H1 (cell line): ENCODE results near the gene SRF. TPM values are rescaled to one million over a fixed set of nuclear protein-coding genes. Genes with fewer than 3 reads are reported as not detected.

Experiments
- CTCF ChIA-PET: fragments of 300-600 bp; sonication (Branson Sonifier 250); formaldehyde crosslinking; loops from one replicate; lab custom pipeline; 2021; ENCODE audit not compliant: partially characterized antibody; lab: Charles Lee
- POLR2A ChIA-PET: fragments of 300-600 bp; sonication (Branson Sonifier 250); formaldehyde crosslinking; loops from one replicate; lab custom pipeline; 2021; ENCODE audit warnings: inconsistent platforms; ENCODE audit not compliant: partially characterized antibody; lab: Charles Lee
- DNase-seq, 2 experiments: peaks; one replicate each; pipeline versions ENCODE4 v3.0.0 to v3.0.0-alpha.2; 2010 to 2022; ENCODE audit warnings: low spot score in 2 of 2, low read depth in 1 of 2, mixed read lengths in 1 of 2
- FAIRE-seq: peaks from 2 replicates; lab custom pipeline; 2011; peaks lifted over from hg19 to GRCh38; lab: Jason Lieb, UNC
- H2AFZ ChIP-seq: 2 replicates; pipeline ENCODE4 v1.8.1; 2012; ENCODE audit warnings: low read length, inconsistent platforms
- H2AK5ac ChIP-seq: 2 replicates; pipeline ENCODE4 v1.6.1; 2013; ENCODE audit warnings: low read depth, low read length
- H2BK120ac ChIP-seq: replicated peaks from 2 replicates; pipeline ENCODE3; 2013; ENCODE audit warnings: low read depth, low read length, inconsistent platforms
- H2BK12ac ChIP-seq: 2 replicates; pipeline ENCODE4 v1.6.1; 2013; ENCODE audit warnings: low read depth, low read length
- H2BK15ac ChIP-seq: 2 replicates; pipeline ENCODE4 v1.6.1; 2013; ENCODE audit warnings: low read length
- H2BK20ac ChIP-seq: 2 replicates; pipeline ENCODE4 v1.6.1; 2013; ENCODE audit warnings: low read length
- H2BK5ac ChIP-seq: 2 replicates; pipeline ENCODE4 v1.6.1; 2013; ENCODE audit warnings: low read depth, low read length
- H3K14ac ChIP-seq: 2 replicates; pipeline ENCODE4 v1.6.1; 2013; ENCODE audit warnings: inconsistent platforms; ENCODE audit not compliant: insufficient read length
- H3K18ac ChIP-seq: 2 replicates; pipeline ENCODE4 v1.6.1; 2013; ENCODE audit warnings: low read length; ENCODE audit errors: extremely low read depth
- H3K23ac ChIP-seq: 2 replicates; pipeline ENCODE4 v1.6.1; 2013; ENCODE audit warnings: inconsistent platforms; ENCODE audit not compliant: insufficient read length
- H3K23me2 ChIP-seq: 2 replicates; pipeline ENCODE4 v1.6.1; 2013; ENCODE audit warnings: low read depth, low read length
- H3K27ac ChIP-seq: 2 replicates; pipeline ENCODE4 v1.6.1; 2011; ENCODE audit warnings: low read depth, low read length, inconsistent platforms
- H3K27me3 ChIP-seq, 4 experiments: replicated peaks in 1 of 4; 1 replicate in 1 of 4; 2 replicates in 3 of 4; pipeline versions ENCODE4 v1.6.1 to v1.8.1; 2011 to 2013; ENCODE audit warnings: low read length in 3 of 4, mild to moderate bottlenecking in 3 of 4, inconsistent platforms in 2 of 4, mixed read lengths in 2 of 4, moderate library complexity in 1 of 4; ENCODE audit not compliant: control insufficient read depth in 3 of 4, insufficient read depth in 3 of 4; ENCODE audit errors: extremely low read depth in 1 of 4
- H3K36me3 ChIP-seq, 4 experiments: 2 replicates each; pipeline versions ENCODE4 v1.6.1 to v1.8.1; 2011 to 2013; ENCODE audit warnings: mild to moderate bottlenecking in 4 of 4, low read length in 3 of 4, moderate library complexity in 2 of 4, control low read depth in 1 of 4, inconsistent platforms in 1 of 4; ENCODE audit not compliant: insufficient read depth in 4 of 4, control insufficient read depth in 2 of 4
- H3K4ac ChIP-seq: replicated peaks from 2 replicates; pipeline ENCODE3; 2013; ENCODE audit warnings: low read length, low read depth, mixed read lengths, inconsistent platforms; ENCODE audit not compliant: insufficient read length
- H3K4me1 ChIP-seq, 4 experiments: replicated peaks in 1 of 4; 1 replicate in 1 of 4; 2 replicates in 3 of 4; pipeline versions ENCODE4 v1.6.1 to v1.8.1; 2011 to 2013; ENCODE audit warnings: low read length in 3 of 4, inconsistent platforms in 2 of 4, mixed read lengths in 1 of 4; ENCODE audit not compliant: insufficient read depth in 4 of 4, control insufficient read depth in 3 of 4
- H3K4me2 ChIP-seq, 2 experiments: 2 replicates each; pipeline versions ENCODE4 v1.6.1 to v1.8.1; 2011 to 2013; ENCODE audit warnings: low read depth in 2 of 2, low read length in 2 of 2, control low read depth in 1 of 2, inconsistent platforms in 1 of 2, mild to moderate bottlenecking in 1 of 2; ENCODE audit not compliant: insufficient read depth in 1 of 2
- H3K4me3 ChIP-seq, 4 experiments: fragments of 200-600, 300-600 bp in 1 of 4; sonication (generic), shearing (Covaris generic), sonication (Bioruptor Twin) in 1 of 4; 2 replicates each; pipeline versions ENCODE4 v1.5.1 to v1.8.1; 2011 to 2016; ENCODE audit warnings: low read length in 4 of 4, low read depth in 3 of 4, control low read depth in 2 of 4, inconsistent platforms in 2 of 4, mild to moderate bottlenecking in 2 of 4, mixed read lengths in 1 of 4, moderate library complexity in 1 of 4; ENCODE audit not compliant: insufficient read depth in 2 of 4; ENCODE audit errors: extremely low read depth in 1 of 4
- H3K56ac ChIP-seq: replicated peaks from 2 replicates; pipeline ENCODE3; 2013; ENCODE audit warnings: low read depth, mild to moderate bottlenecking, mixed read lengths, low read length, inconsistent platforms; ENCODE audit not compliant: insufficient read length
- H3K79me1 ChIP-seq: 2 replicates; pipeline ENCODE4 v1.6.1; 2013; ENCODE audit warnings: low read depth, low read length, control low read depth
- H3K79me2 ChIP-seq, 2 experiments: 2 replicates each; pipeline versions ENCODE4 v1.6.1 to v1.8.1; 2012 to 2013; ENCODE audit warnings: low read length in 2 of 2, mild to moderate bottlenecking in 2 of 2, inconsistent platforms in 1 of 2; ENCODE audit not compliant: insufficient read depth in 2 of 2, control insufficient read depth in 1 of 2
- H3K9ac ChIP-seq, 4 experiments: replicated peaks in 1 of 4; 1 replicate in 1 of 4; 2 replicates in 3 of 4; pipeline versions ENCODE4 v1.6.1 to v1.8.1; 2011 to 2013; ENCODE audit warnings: low read depth in 3 of 4, low read length in 3 of 4, control low read depth in 2 of 4, mild to moderate bottlenecking in 2 of 4, moderate library complexity in 2 of 4, inconsistent platforms in 1 of 4; ENCODE audit errors: extremely low read depth in 1 of 4
- H3K9me3 ChIP-seq, 2 experiments: 2 replicates each; pipeline versions ENCODE4 v1.6.1 to v1.8.1; 2012 to 2013; ENCODE audit warnings: mild to moderate bottlenecking in 2 of 2, moderate library complexity in 2 of 2, control low read depth in 1 of 2, inconsistent platforms in 1 of 2, low read depth in 1 of 2, low read length in 1 of 2, mixed read lengths in 1 of 2; ENCODE audit not compliant: insufficient read depth in 2 of 2
- H4K20me1 ChIP-seq, 2 experiments: replicated peaks in 1 of 2; 2 replicates each; pipeline versions ENCODE3 to v1.8.1; 2011 to 2013; ENCODE audit warnings: inconsistent platforms in 2 of 2, low read length in 2 of 2, mild to moderate bottlenecking in 1 of 2; ENCODE audit not compliant: insufficient read depth in 2 of 2, control insufficient read depth in 1 of 2
- H4K5ac ChIP-seq: 2 replicates; pipeline ENCODE4 v1.6.1; 2013; ENCODE audit warnings: low read length, low read depth, mixed read lengths, inconsistent platforms; ENCODE audit not compliant: insufficient read length
- H4K8ac ChIP-seq: 2 replicates; pipeline ENCODE4 v1.8.0; 2013; ENCODE audit warnings: mild to moderate bottlenecking, moderate library complexity, low read length, inconsistent platforms; ENCODE audit not compliant: insufficient read depth; ENCODE audit errors: extremely low read depth
- H4K91ac ChIP-seq: replicated peaks from 2 replicates; pipeline ENCODE3; 2013; ENCODE audit warnings: low read length, mixed read lengths, inconsistent platforms; ENCODE audit not compliant: insufficient read length
- ATF3 ChIP-seq: IDR thresholded peaks from 2 replicates; pipeline ENCODE4 v1.6.1; 2011; ENCODE audit warnings: low read depth, mild to moderate bottlenecking, low read length; ENCODE audit not compliant: insufficient read depth
- CREB1 ChIP-seq: IDR thresholded peaks from 2 replicates; pipeline ENCODE4 v1.6.1; 2012; ENCODE audit warnings: inconsistent platforms
- PHF8 ChIP-seq: fragments of 200-600 bp; sonication (generic); conservative IDR thresholded peaks from 2 replicates; pipeline ENCODE4 v1.7.1; 2012; ENCODE audit warnings: low read depth, mild to moderate bottlenecking, inconsistent platforms, low read length, moderate library complexity
- POLR2AphosphoS5 ChIP-seq: IDR thresholded peaks from 2 replicates; pipeline ENCODE4 v1.6.1; 2011; ENCODE audit warnings: low read depth, low read length
- SRF ChIP-seq: IDR thresholded peaks from 2 replicates; pipeline ENCODE4 v1.6.1; 2011; ENCODE audit warnings: mild to moderate bottlenecking, low read depth, low read length, moderate library complexity
- TCF12 ChIP-seq: IDR thresholded peaks from 2 replicates; pipeline ENCODE4 v1.6.1; 2011; ENCODE audit warnings: low read depth, mild to moderate bottlenecking, low read length
- TEAD4 ChIP-seq: IDR thresholded peaks from 2 replicates; pipeline ENCODE4 v1.6.1; 2012; ENCODE audit warnings: low read depth, low read length, inconsistent platforms, mixed read lengths
- WGBS, 2 experiments: shearing (Covaris generic) in 1 of 2; methylation state at CpG; one replicate each; pipeline versions ENCODE4 v1.1.6 to v1.1.7; 2013 to 2015; ENCODE audit warnings: low lambda C conversion rate in 2 of 2, mixed read lengths in 2 of 2, inconsistent platforms in 1 of 2, low coverage in 1 of 2, missing lambda C conversion rate in 1 of 2; ENCODE audit not compliant: insufficient replicate concordance in 2 of 2, insufficient coverage in 1 of 2, insufficient read length in 1 of 2; ENCODE audit errors: extremely low coverage in 1 of 2, missing lambda C conversion rate in 1 of 2; 5-methylcytosine and 5-hydroxymethylcytosine counted together
- polyA plus RNA-seq, 7 experiments: library from polyadenylated mRNA; depleted of rRNA in 3 of 7; stranded (reverse) in 5 of 7; unstranded in 2 of 7; fragments of >200 nt in 5 of 7; fragments of 200-250 nt in 2 of 7; gene quantifications; 1 replicate in 5 of 7; 2 replicates in 1 of 7; 4 replicates in 1 of 7; pipeline versions ENCODE4 v1.2.1 to v1.2.3, GENCODE V29; 2011 to 2013; ENCODE audit warnings: missing spikeins in 2 of 7, mixed read lengths in 2 of 7
- total RNA-seq: library from RNA; stranded (reverse); fragmentation: NEBNext Ultra II Directional; extraction: Animal tissue kit (Norgen Biotek cat#: 25700); gene quantifications from 2 replicates; pipeline ENCODE4 v1.2.1, GENCODE V29; 2021

The SRF gene
- total and polyA plus RNA-seq, 2 of the 8 experiments (the other 6 are each of a cell fraction or from before 2014, with no cell fraction given): 49.0 to 69.5 TPM

- H3K18ac ChIP-seq: no peak overlapping the region
- no peak for DNase-seq
- H2BK12ac ChIP-seq: no peak overlapping the region
- no peak overlapping the region for H2BK120ac ChIP-seq
- ChIA-PET CTCF (interaction anchor here (0.6 to 1.9 kb wide), 15 partner anchors 16 to 184 kb away, joined by 3 to 6 read pairs (median 3); partner anchors contain the start of gene DNPH1), POLR2A (interaction anchor here (0.6 to 1.2 kb wide), 4 partner anchors 23 to 167 kb away, joined by 3 to 4 read pairs (median 4); partner anchors contain the start of gene PEX6)
- H3K4me3 ChIP-seq: no peak overlapping the region
- H2BK5ac ChIP-seq: no peak overlapping the region
- no peak overlapping the region for H3K14ac ChIP-seq
- TF ChIP-seq SRF (no peak), POLR2AphosphoS5 (no peak), ATF3 (no peak), TCF12 (no peak), PHF8 (no peak), CREB1 (no peak), TEAD4 (no peak)
- H3K27ac ChIP-seq: no peak overlapping the region
- H4K5ac ChIP-seq: no peak overlapping the region
- H4K20me1 ChIP-seq: no peaks in the 10 kb centered on the region
- peaks cover 0 to 6% (median 3%) of the 10 kb centered on the region in 4 experiments; a peak in 3 of 7 replicates for H3K4me1 ChIP-seq
- H3K56ac ChIP-seq: no peak overlapping the region
- no peak overlapping the region for H3K4me2 ChIP-seq
- FAIRE-seq: no peak
- no peaks in the 10 kb centered on the region for H3K79me2 ChIP-seq
- H3K36me3 ChIP-seq: peaks cover 6 to 15% (median 6%) of the 10 kb centered on the region in 4 experiments; a peak in 5 of 8 replicates
- 88% methylated on average over 8 of the region's 8 CpGs; no CpG with 5 or more reads in 1 of the 2 experiments for WGBS, 2 experiments
- H3K23ac ChIP-seq: no peak overlapping the region
- no peaks in the 10 kb centered on the region for H3K9me3 ChIP-seq
- no peak overlapping the region for H2AFZ ChIP-seq
- no peaks in the 10 kb centered on the region for H3K27me3 ChIP-seq
- H2BK15ac ChIP-seq: no peak overlapping the region
- H2BK20ac ChIP-seq: no peak overlapping the region
- H3K79me1 ChIP-seq: no peaks in the 10 kb centered on the region
- H4K8ac ChIP-seq: no peak overlapping the region
- no peak overlapping the region for H3K9ac ChIP-seq
- no peak overlapping the region for H3K4ac ChIP-seq
- H3K23me2 ChIP-seq: no peaks in the 10 kb centered on the region
- no peak overlapping the region for H4K91ac ChIP-seq
- H2AK5ac ChIP-seq: no peak overlapping the region
These were observed 24.1 kb upstream of the SRF start for GRCh38 chr6:43146709-43147688.
